HCT116 (cell line): ENCODE measurements around the gene MAGI3.

Source experiments
- CEBPB ChIP-seq: IDR thresholded peaks from 2 replicates; pipeline ENCODE4 v1.6.1; 2012; ENCODE audit warnings: low read depth
- EZH2 ChIP-seq: fragments of 200-600 bp; sonication (generic); IDR thresholded peaks from 2 replicates; pipeline ENCODE4 v1.6.1; 2017; ENCODE audit warnings: antibody characterized with exemption, mixed run types
- MAX ChIP-seq: IDR thresholded peaks from 2 replicates; pipeline ENCODE4 v1.6.1; 2012
- YY1 ChIP-seq: IDR thresholded peaks from 2 replicates; pipeline ENCODE4 v1.6.1; 2011; ENCODE audit warnings: low read length, low read depth, moderate library complexity, mild to moderate bottlenecking; ENCODE audit not compliant: insufficient replicate concordance; ENCODE audit errors: extremely low read depth
- TF ChIP-seq, protein P1 (sequence below), 3 experiments: fragments of 200-600 bp in 1 of 3; sonication (generic) in 1 of 3; IDR thresholded peaks in 2 of 3; conservative IDR thresholded peaks in 1 of 3; 2 replicates each; pipeline ENCODE4 v1.5.1; 2012 to 2017; ENCODE audit warnings: low read depth in 2 of 3, low read length in 2 of 3, antibody characterized with exemption in 1 of 3, borderline replicate concordance in 1 of 3, control low read depth in 1 of 3, mild to moderate bottlenecking in 1 of 3, mixed read lengths in 1 of 3, mixed run types in 1 of 3, moderate library complexity in 1 of 3; ENCODE audit not compliant: insufficient read depth in 1 of 3

DNA sequence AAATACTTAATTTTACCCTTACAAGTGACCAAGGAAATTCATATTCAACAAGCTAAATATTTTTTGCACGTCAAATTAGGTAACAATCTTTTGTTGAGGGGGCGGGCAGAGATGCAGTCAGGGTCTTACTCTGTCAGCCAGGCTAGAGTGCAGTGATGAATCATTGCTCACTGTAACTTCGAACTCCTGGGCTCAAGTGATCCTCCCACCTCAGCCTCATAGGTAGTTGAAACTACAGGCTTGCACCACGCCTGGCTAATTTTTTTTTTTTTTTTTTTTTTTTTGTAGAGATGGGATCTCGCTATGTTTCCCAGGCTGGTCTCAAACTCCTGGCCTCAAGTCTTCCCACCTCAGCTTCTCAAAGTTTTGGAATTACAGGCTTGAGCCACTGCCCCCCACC is 342.5 kb downstream of the MAGI3 start:
- TF ChIP-seq, protein P1, sequence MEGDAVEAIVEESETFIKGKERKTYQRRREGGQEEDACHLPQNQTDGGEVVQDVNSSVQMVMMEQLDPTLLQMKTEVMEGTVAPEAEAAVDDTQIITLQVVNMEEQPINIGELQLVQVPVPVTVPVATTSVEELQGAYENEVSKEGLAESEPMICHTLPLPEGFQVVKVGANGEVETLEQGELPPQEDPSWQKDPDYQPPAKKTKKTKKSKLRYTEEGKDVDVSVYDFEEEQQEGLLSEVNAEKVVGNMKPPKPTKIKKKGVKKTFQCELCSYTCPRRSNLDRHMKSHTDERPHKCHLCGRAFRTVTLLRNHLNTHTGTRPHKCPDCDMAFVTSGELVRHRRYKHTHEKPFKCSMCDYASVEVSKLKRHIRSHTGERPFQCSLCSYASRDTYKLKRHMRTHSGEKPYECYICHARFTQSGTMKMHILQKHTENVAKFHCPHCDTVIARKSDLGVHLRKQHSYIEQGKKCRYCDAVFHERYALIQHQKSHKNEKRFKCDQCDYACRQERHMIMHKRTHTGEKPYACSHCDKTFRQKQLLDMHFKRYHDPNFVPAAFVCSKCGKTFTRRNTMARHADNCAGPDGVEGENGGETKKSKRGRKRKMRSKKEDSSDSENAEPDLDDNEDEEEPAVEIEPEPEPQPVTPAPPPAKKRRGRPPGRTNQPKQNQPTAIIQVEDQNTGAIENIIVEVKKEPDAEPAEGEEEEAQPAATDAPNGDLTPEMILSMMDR (IDR thresholded peaks at IDR 0.05 in 2 of 3, conservative IDR thresholded peaks at IDR 0.05 in 1 of 3; ENCODE audit: borderline replicate concordance in 1 of 3, insufficient read depth in 1 of 3, low read depth in 2 of 3, low read length in 2 of 3): no peak
- TF ChIP-seq MAX (no peak), YY1 (no peak), CEBPB (no peak), EZH2 (no peak)
